Esophagus muscularis mucosa (tissue), 4 donors: ENCODE data around the gene PMEL.

Experiments used
- EP300 ChIP-seq: sonication (generic); formaldehyde crosslinking; IDR thresholded peaks from one replicate; pipeline ENCODE4 v1.6.1; 2017; ENCODE audit warnings: antibody characterized with exemption
- POLR2A ChIP-seq: fragments of 450-650 bp; IDR thresholded peaks from one replicate; pipeline ENCODE4 v1.6.1; 2017; ENCODE audit warnings: antibody characterized with exemption, moderate library complexity, mild to moderate bottlenecking, low read depth
- TF ChIP-seq, protein P1 (sequence below), 3 experiments: fragments of 200-600 bp in 2 of 3; fragments of 450-650 bp in 1 of 3; sonication (generic) in 2 of 3; IDR thresholded peaks; one replicate each; pipeline ENCODE4 v1.5.1; 2017 to 2019; ENCODE audit warnings: antibody characterized with exemption in 3 of 3, mild to moderate bottlenecking in 2 of 3, moderate library complexity in 1 of 3

DNA sequence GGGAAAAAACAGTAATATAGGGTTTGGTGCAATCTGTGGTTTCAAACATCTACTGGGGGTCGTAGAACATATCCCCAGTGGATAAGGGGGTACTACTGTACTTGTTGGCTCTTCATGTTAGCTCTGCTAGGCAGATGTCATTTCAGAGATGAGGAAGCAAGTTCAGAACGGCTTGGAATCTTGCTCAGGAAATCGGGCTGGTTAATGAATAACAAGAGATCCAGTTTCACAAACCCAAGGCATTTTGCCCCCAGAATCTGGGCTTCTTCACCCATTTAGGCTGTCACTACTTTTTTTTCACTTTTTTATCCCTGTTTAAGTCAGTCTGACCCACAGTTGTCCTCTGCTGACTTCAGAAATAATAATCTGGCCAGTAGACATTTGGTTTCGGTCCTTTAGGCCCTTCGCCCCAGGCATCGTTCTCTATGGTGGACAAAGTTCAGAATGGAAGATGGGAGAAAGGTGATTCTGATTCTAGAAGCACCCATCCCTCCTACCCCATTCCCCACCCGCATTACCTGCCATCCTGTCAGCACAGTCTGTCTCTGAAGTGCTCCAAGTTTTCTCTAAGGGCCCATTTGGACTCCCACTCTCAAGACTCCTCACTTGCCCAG, 35.8 kb upstream of the PMEL start:
- TF ChIP-seq, protein P1, sequence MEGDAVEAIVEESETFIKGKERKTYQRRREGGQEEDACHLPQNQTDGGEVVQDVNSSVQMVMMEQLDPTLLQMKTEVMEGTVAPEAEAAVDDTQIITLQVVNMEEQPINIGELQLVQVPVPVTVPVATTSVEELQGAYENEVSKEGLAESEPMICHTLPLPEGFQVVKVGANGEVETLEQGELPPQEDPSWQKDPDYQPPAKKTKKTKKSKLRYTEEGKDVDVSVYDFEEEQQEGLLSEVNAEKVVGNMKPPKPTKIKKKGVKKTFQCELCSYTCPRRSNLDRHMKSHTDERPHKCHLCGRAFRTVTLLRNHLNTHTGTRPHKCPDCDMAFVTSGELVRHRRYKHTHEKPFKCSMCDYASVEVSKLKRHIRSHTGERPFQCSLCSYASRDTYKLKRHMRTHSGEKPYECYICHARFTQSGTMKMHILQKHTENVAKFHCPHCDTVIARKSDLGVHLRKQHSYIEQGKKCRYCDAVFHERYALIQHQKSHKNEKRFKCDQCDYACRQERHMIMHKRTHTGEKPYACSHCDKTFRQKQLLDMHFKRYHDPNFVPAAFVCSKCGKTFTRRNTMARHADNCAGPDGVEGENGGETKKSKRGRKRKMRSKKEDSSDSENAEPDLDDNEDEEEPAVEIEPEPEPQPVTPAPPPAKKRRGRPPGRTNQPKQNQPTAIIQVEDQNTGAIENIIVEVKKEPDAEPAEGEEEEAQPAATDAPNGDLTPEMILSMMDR (IDR thresholded peaks at IDR 0.05), result no peak
- TF ChIP-seq POLR2A (no peak), EP300 (no peak)
